Panc1 (cell line): ENCODE results near the gene BUB3. TPM values are rescaled to one million over a fixed set of nuclear protein-coding genes. Genes with fewer than 3 reads are reported as not detected.
A peak's percentile ranks its signal among the peaks of the same experiment; 100 is the strongest.

Experiments used
- ATAC-seq: fragments of 200-7000 bp; cut with Tn5 transposase; 2 replicates; pipeline ENCODE4 v1.9.1; 2020; ENCODE audit warnings: mild to moderate bottlenecking, moderate library complexity
- BruUV-seq: library from RNA; stranded (reverse); fragments of 400-500 nt; replicated peaks from 2 replicates; lab custom pipeline; 2021; lab: Mats Ljungman, UMichigan
- CTCF ChIA-PET: fragments of 300-600 bp; sonication (Branson Sonifier 250); formaldehyde crosslinking; loops from one replicate; lab custom pipeline; 2022; ENCODE audit warnings: antibody characterized with exemption; lab: Charles Lee
- POLR2A ChIA-PET: fragments of 300-600 bp; sonication (Branson Sonifier 250); formaldehyde crosslinking; loops from one replicate; lab custom pipeline; 2022; ENCODE audit warnings: antibody characterized with exemption; lab: Charles Lee
- DNase-seq: peaks from one replicate; pipeline ENCODE4 v3.0.0-alpha.2; 2010; ENCODE audit warnings: low read depth, low spot score
- H3K27ac ChIP-seq: 2 replicates; pipeline ENCODE4 v1.5.1; 2011; ENCODE audit warnings: mild to moderate bottlenecking, low read length, inconsistent platforms
- H3K27me3 ChIP-seq: fragments of 200-500 bp; sonication (Bioruptor generic); 2 replicates; pipeline ENCODE4 v1.6.0; 2014; ENCODE audit warnings: low read length, inconsistent platforms; ENCODE audit not compliant: control insufficient read depth, insufficient read depth
- H3K36me3 ChIP-seq: fragments of 200-500 bp; sonication (Bioruptor generic); 2 replicates; pipeline ENCODE4 v1.5.1; 2014; ENCODE audit warnings: inconsistent platforms, mild to moderate bottlenecking, low read length, moderate library complexity; ENCODE audit not compliant: control insufficient read depth, insufficient read depth
- H3K4me1 ChIP-seq: 2 replicates; pipeline ENCODE4 v1.5.1; 2011; ENCODE audit warnings: inconsistent platforms, mild to moderate bottlenecking, low read length, moderate library complexity; ENCODE audit not compliant: control insufficient read depth, insufficient read depth
- H3K4me3 ChIP-seq, 2 experiments: 2 replicates each; pipeline ENCODE4 v1.5.1; 2011 to 2012; ENCODE audit warnings: low read depth in 2 of 2, low read length in 2 of 2, mild to moderate bottlenecking in 2 of 2, inconsistent platforms in 1 of 2, moderate library complexity in 1 of 2
- H3K9me3 ChIP-seq: fragments of 200-500 bp; sonication (Bioruptor generic); 2 replicates; pipeline ENCODE4 v1.5.1; 2014; ENCODE audit warnings: low read depth, mild to moderate bottlenecking, inconsistent platforms, low read length, moderate library complexity; ENCODE audit not compliant: control insufficient read depth, insufficient read depth
- POLR2AphosphoS5 ChIP-seq: IDR thresholded peaks from 2 replicates; pipeline ENCODE4 v1.6.1; 2012; ENCODE audit warnings: mild to moderate bottlenecking, low read depth, low read length, moderate library complexity
- SIN3A ChIP-seq: IDR thresholded peaks from 2 replicates; pipeline ENCODE4 v1.6.1; 2012; ENCODE audit warnings: low read depth, mild to moderate bottlenecking, low read length, moderate library complexity, borderline replicate concordance; ENCODE audit not compliant: insufficient read depth
- TCF7L2 ChIP-seq: IDR thresholded peaks from 2 replicates; pipeline ENCODE4 v1.6.1; 2011; ENCODE audit warnings: mild to moderate bottlenecking, low read depth, low read length, inconsistent platforms
- in situ Hi-C: cut with HindIII; loops from 2 replicates; pipeline ENCODE4 v1.10.0; 2016; ENCODE audit warnings: low sequenced_read_pairs, low pct_unique_long_range_greater_than_20kb
- intact Hi-C: fragments of 100-400 bp; cut with micrococcal nuclease; formaldehyde crosslinking; loops from one replicate; pipeline ENCODE4 v1.10.0; 2022; ENCODE audit not compliant: unreplicated experiment
- total RNA-seq: library from RNA; stranded (reverse); gene quantifications from one replicate; pipeline ENCODE4 v1.2.1, GENCODE V29; 2021; ENCODE audit not compliant: unreplicated experiment
- TF ChIP-seq, protein P1 (sequence below), 2 experiments: IDR thresholded peaks; 2 replicates each; pipeline ENCODE4 v1.6.1; 2011 to 2012; ENCODE audit warnings: low read depth in 2 of 2, control low read depth in 1 of 2, low read length in 1 of 2, mild to moderate bottlenecking in 1 of 2, moderate library complexity in 1 of 2; ENCODE audit not compliant: insufficient read depth in 1 of 2
- TF ChIP-seq, protein P2 (sequence below): fragments of 450-650 bp; IDR thresholded peaks from 2 replicates; pipeline ENCODE4 v1.5.1; 2017; ENCODE audit warnings: mild to moderate bottlenecking

BUB3 gene
- total RNA-seq, 1 experiment from 2014 or later, result 237 TPM

GRCh38 chr10:123151737-123152135 is 2.5 kb upstream of the BUB3 start:
- TF ChIP-seq, protein P1, sequence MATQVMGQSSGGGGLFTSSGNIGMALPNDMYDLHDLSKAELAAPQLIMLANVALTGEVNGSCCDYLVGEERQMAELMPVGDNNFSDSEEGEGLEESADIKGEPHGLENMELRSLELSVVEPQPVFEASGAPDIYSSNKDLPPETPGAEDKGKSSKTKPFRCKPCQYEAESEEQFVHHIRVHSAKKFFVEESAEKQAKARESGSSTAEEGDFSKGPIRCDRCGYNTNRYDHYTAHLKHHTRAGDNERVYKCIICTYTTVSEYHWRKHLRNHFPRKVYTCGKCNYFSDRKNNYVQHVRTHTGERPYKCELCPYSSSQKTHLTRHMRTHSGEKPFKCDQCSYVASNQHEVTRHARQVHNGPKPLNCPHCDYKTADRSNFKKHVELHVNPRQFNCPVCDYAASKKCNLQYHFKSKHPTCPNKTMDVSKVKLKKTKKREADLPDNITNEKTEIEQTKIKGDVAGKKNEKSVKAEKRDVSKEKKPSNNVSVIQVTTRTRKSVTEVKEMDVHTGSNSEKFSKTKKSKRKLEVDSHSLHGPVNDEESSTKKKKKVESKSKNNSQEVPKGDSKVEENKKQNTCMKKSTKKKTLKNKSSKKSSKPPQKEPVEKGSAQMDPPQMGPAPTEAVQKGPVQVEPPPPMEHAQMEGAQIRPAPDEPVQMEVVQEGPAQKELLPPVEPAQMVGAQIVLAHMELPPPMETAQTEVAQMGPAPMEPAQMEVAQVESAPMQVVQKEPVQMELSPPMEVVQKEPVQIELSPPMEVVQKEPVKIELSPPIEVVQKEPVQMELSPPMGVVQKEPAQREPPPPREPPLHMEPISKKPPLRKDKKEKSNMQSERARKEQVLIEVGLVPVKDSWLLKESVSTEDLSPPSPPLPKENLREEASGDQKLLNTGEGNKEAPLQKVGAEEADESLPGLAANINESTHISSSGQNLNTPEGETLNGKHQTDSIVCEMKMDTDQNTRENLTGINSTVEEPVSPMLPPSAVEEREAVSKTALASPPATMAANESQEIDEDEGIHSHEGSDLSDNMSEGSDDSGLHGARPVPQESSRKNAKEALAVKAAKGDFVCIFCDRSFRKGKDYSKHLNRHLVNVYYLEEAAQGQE (IDR thresholded peaks at IDR 0.05; ENCODE audit: insufficient read depth in 1 of 2, low read depth in 2 of 2, low read length in 1 of 2), result no peak
- TF ChIP-seq, protein P2, sequence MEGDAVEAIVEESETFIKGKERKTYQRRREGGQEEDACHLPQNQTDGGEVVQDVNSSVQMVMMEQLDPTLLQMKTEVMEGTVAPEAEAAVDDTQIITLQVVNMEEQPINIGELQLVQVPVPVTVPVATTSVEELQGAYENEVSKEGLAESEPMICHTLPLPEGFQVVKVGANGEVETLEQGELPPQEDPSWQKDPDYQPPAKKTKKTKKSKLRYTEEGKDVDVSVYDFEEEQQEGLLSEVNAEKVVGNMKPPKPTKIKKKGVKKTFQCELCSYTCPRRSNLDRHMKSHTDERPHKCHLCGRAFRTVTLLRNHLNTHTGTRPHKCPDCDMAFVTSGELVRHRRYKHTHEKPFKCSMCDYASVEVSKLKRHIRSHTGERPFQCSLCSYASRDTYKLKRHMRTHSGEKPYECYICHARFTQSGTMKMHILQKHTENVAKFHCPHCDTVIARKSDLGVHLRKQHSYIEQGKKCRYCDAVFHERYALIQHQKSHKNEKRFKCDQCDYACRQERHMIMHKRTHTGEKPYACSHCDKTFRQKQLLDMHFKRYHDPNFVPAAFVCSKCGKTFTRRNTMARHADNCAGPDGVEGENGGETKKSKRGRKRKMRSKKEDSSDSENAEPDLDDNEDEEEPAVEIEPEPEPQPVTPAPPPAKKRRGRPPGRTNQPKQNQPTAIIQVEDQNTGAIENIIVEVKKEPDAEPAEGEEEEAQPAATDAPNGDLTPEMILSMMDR, result no peak
- TF ChIP-seq POLR2AphosphoS5 (no peak), SIN3A (no peak), TCF7L2 (no peak)
- intact Hi-C loops, result no loop called here
- in situ Hi-C loops, result no loop called here
- Histone ChIP-seq H3K27me3 (no peaks in the 10 kb centered on the region), H3K9me3 (no peaks in the 10 kb centered on the region), H3K4me1 (peaks cover 44% of the 10 kb centered on the region), H3K4me3 (no peak overlapping the region; a peak in 1 of 4 replicates), H3K36me3 (peaks cover 15% of the 10 kb centered on the region), H3K27ac (peak overlapping the region; percentile 81)
- CTCF ChIA-PET, result no interaction called here
- ATAC-seq, result no peak
- no TSS peak for BruUV-seq
- DNase-seq, result no peak
- POLR2A ChIA-PET, result no interaction called here

DNA sequence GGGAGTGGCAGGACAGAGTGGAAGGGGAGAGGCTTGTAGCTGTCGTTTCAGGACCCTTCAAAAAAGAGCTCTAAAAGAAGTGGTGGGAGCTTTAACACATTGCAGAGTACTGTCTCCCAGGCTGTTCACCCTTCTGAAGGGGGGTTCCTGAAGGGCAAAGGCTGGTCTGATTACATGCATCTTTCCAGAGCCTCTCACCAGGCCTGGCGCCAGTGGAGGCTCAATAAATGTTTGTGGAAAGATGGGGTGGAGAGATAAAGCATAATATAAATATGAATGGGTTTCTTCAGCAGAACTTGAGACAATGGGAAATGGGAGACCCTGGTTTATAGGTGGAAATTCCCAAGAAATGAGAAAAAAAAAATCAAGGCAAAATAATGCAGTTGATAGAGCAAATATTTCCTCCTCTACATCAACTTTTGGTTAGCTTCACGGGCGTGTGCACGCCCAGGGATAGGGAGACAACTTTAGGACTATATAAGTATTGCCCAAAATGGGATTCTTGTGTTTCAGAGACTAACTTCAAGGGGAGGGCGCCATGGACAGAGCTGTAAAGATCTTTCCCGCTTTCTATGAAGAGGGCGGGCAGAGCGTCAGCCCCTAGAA is 613 bp upstream of the BUB3 start:
- Histone ChIP-seq H3K4me1 (peaks cover 59% of the 10 kb centered on the region), H3K27me3 (no peaks in the 10 kb centered on the region), H3K36me3 (peaks cover 30% of the 10 kb centered on the region), H3K9me3 (no peaks in the 10 kb centered on the region), H3K4me3 (peak overlapping the region; percentile 37 to 81; a peak in 3 of 4 replicates), H3K27ac (peak overlapping the region; percentile 90)
- TF ChIP-seq, protein P2, result no peak
- no peak for TF ChIP-seq SIN3A
- TF ChIP-seq, protein P1 (IDR thresholded peaks at IDR 0.05; ENCODE audit: insufficient read depth in 1 of 2, low read depth in 2 of 2, low read length in 1 of 2), result no peak
- CTCF ChIA-PET, result interaction anchor here (0.8 to 1.1 kb wide), 2 partner anchors 20 to 227 kb away, joined by 3 read pairs; no protein-coding TSS in a partner anchor
- no peak for ATAC-seq
- BruUV-seq, result no TSS peak
- no peak for DNase-seq
- in situ Hi-C loops, result no loop called here
- intact Hi-C loops, result loop anchor here (1.0 kb wide), 1 partner anchor 18 kb away; the partner anchor contains the start of gene HMX3
- POLR2A ChIA-PET, result interaction anchor here (0.5 to 0.8 kb wide), 6 partner anchors 9 to 645 kb away, joined by 3 to 7 read pairs (median 4); no protein-coding TSS in a partner anchor
